ENCODE results near the gene CXADR.

DNA sequence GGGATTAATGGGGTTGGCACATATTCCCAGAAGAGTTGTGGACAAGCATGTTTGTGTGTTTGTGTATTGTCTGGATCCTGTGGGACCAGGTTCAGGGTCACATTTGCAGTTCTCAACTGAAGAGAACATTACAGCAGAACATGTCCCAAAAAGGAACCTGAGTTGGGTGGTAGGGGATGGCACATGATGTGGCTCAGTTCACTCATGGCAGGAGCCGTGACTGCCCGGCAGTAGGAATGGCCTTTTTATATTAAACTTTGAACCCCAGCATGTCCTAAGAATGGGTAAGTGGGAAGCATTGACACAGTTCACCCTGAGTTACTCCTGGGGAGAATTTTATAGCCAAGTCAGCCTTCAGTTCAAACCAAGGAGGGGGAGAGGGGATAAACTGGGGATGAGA is 41.3 kb downstream of the CXADR start:
- no peak for TF ChIP-seq POLR2A (IDR thresholded peaks at IDR 0.05)
- TF ChIP-seq, protein P1, sequence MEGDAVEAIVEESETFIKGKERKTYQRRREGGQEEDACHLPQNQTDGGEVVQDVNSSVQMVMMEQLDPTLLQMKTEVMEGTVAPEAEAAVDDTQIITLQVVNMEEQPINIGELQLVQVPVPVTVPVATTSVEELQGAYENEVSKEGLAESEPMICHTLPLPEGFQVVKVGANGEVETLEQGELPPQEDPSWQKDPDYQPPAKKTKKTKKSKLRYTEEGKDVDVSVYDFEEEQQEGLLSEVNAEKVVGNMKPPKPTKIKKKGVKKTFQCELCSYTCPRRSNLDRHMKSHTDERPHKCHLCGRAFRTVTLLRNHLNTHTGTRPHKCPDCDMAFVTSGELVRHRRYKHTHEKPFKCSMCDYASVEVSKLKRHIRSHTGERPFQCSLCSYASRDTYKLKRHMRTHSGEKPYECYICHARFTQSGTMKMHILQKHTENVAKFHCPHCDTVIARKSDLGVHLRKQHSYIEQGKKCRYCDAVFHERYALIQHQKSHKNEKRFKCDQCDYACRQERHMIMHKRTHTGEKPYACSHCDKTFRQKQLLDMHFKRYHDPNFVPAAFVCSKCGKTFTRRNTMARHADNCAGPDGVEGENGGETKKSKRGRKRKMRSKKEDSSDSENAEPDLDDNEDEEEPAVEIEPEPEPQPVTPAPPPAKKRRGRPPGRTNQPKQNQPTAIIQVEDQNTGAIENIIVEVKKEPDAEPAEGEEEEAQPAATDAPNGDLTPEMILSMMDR (IDR thresholded peaks at IDR 0.05): no peak

Measured in thyroid gland (tissue), 4 donors.